GM12878 (cell line): ENCODE data around the gene SNX19. TPM values are rescaled to one million over a fixed set of nuclear protein-coding genes. Genes with fewer than 3 reads are reported as not detected.

ENCODE experiments used
- ATAC-seq: fragments of 200-7000 bp; cut with Tn5 transposase; 3 replicates; pipeline ENCODE4 v1.9.1; 2020; ENCODE audit warnings: mild to moderate bottlenecking, moderate library complexity
- BruUV-seq: library from RNA; stranded (reverse); fragments of 400-500 nt; replicated peaks from 2 replicates; lab custom pipeline; 2021; lab: Mats Ljungman, UMichigan
- CTCF ChIA-PET: fragments of 300-600 bp; sonication (Branson Sonifier 250); formaldehyde crosslinking; extraction: SDS; loops from one replicate; lab custom pipeline; 2021; ENCODE audit warnings: inconsistent platforms; lab: Yijun Ruan, JAX
- POLR2A ChIA-PET: fragments of 350-600 bp; formaldehyde crosslinking; extraction: SDS; loops from one replicate; lab custom pipeline; 2021; ENCODE audit warnings: inconsistent platforms; lab: Charles Lee
- RAD21 ChIA-PET: fragments of 300-600 bp; sonication (Branson Sonifier 250); formaldehyde crosslinking; loops from one replicate; lab custom pipeline; 2023; ENCODE audit warnings: antibody characterized with exemption; ENCODE audit not compliant: unreplicated experiment; lab: Charles Lee
- SMC1A ChIA-PET: fragments of 300-600 bp; sonication (Branson Sonifier 250); formaldehyde crosslinking; loops from one replicate; lab custom pipeline; 2023; ENCODE audit not compliant: unreplicated experiment, uncharacterized antibody; lab: Charles Lee
- DNase-seq: peaks from one replicate; pipeline ENCODE4 v3.0.0-alpha.2; 2011; ENCODE audit warnings: low read depth, low spot score
- FAIRE-seq: peaks from 3 replicates; lab custom pipeline; 2011; peaks lifted over from hg19 to GRCh38; lab: Jason Lieb, UNC
- H2AFZ ChIP-seq: 2 replicates; pipeline ENCODE4 v1.6.0; 2011; ENCODE audit warnings: low read depth, low read length, control low read depth; ENCODE audit not compliant: control insufficient read depth
- H3K27ac ChIP-seq: 2 replicates; pipeline ENCODE4 v1.5.1; 2011; ENCODE audit warnings: control low read depth; ENCODE audit not compliant: control insufficient read depth, insufficient read depth
- H3K27me3 ChIP-seq, 2 experiments: replicated peaks in 1 of 2; 2 replicates each; pipeline versions ENCODE4 v1.6.0 to v1.6.1; 2011; ENCODE audit warnings: low read length in 1 of 2; ENCODE audit not compliant: control insufficient read depth in 2 of 2, insufficient read depth in 2 of 2
- H3K36me3 ChIP-seq, 2 experiments: 2 replicates each; pipeline ENCODE4 v1.5.1; 2011; ENCODE audit warnings: low read length in 1 of 2; ENCODE audit not compliant: control insufficient read depth in 2 of 2, insufficient read depth in 2 of 2
- H3K4me1 ChIP-seq: 2 replicates; pipeline ENCODE4 v1.6.1; 2011; ENCODE audit warnings: mild to moderate bottlenecking, low read length, moderate library complexity, mixed read lengths; ENCODE audit not compliant: control insufficient read depth, insufficient read depth
- H3K4me2 ChIP-seq: 2 replicates; pipeline ENCODE4 v1.6.0; 2011; ENCODE audit warnings: control low read depth; ENCODE audit not compliant: control insufficient read depth, insufficient read depth
- H3K4me3 ChIP-seq: fragments of 200-600 bp; sonication (generic); 2 replicates; pipeline ENCODE4 v1.5.1; 2016
- H3K79me2 ChIP-seq: 2 replicates; pipeline ENCODE4 v1.6.0; 2011; ENCODE audit warnings: low read length; ENCODE audit not compliant: control insufficient read depth, insufficient read depth
- H3K9ac ChIP-seq: 2 replicates; pipeline ENCODE4 v1.8.0; 2011; ENCODE audit warnings: low read length, control low read depth, mixed read lengths; ENCODE audit not compliant: control insufficient read depth, insufficient read depth
- H3K9me3 ChIP-seq: replicated peaks from 3 replicates; pipeline ENCODE4 v1.5.1; 2011; ENCODE audit warnings: mild to moderate bottlenecking, low read length; ENCODE audit not compliant: control insufficient read depth, insufficient read depth
- H4K20me1 ChIP-seq: 2 replicates; pipeline ENCODE4 v1.6.0; 2011; ENCODE audit not compliant: control insufficient read depth, insufficient read depth
- JUND ChIP-seq: IDR thresholded peaks from 2 replicates; pipeline ENCODE4 v1.6.1; 2012; ENCODE audit warnings: low read depth, mild to moderate bottlenecking, low read length, improper control_type of control experiment, moderate library complexity
- SRF ChIP-seq, 2 experiments: IDR thresholded peaks; 2 replicates each; pipeline ENCODE4 v1.6.1; 2011; ENCODE audit warnings: low read depth in 2 of 2, low read length in 2 of 2, mild to moderate bottlenecking in 1 of 2, moderate library complexity in 1 of 2
- WGBS: methylation state at CpG from one replicate; pipeline ENCODE4 v1.1.6; 2016; ENCODE audit warnings: low lambda C conversion rate; ENCODE audit not compliant: insufficient replicate concordance, insufficient coverage; ENCODE audit errors: missing lambda C conversion rate; 5-methylcytosine and 5-hydroxymethylcytosine counted together
- in situ Hi-C: fragments of 300-500 bp; cut with MboI; formaldehyde crosslinking; loops from 9 replicates; pipeline ENCODE4 v1.14.3; 2018; ENCODE audit warnings: mixed read lengths
- intact Hi-C: fragments of 100-400 bp; cut with micrococcal nuclease; formaldehyde crosslinking; loops from one replicate; pipeline ENCODE4 v1.14.2; 2022; ENCODE audit not compliant: unreplicated experiment
- polyA plus RNA-seq, 11 experiments: library from polyadenylated mRNA; depleted of rRNA in 4 of 11; unstranded in 6 of 11; stranded (reverse) in 5 of 11; fragments of >200 nt; fragmentation: Nextera tagmentation in 4 of 11; fragmentation: Illumina TruSeq in 1 of 11; extraction: Ambion mirVana in 4 of 11; extraction: Trizol in 1 of 11; gene quantifications; 1 replicate in 1 of 11; 2 replicates in 10 of 11; pipeline versions ENCODE4 v1.2.1 to v1.2.3, GENCODE V29; 2011 to 2016; ENCODE audit warnings: inconsistent platforms in 2 of 11, missing spikeins in 2 of 11, low read depth in 1 of 11
- total RNA-seq, 4 experiments: library from RNA; depleted of rRNA in 3 of 4; stranded (reverse); fragments of >200 nt in 3 of 4; fragmentation: Illumina TruSeq in 1 of 4; extraction: Trizol in 1 of 4; gene quantifications; 2 replicates each; pipeline versions ENCODE4 v1.2.1 to v1.2.3, GENCODE V29; 2013 to 2021
- TF ChIP-seq, protein P1 (sequence below): IDR thresholded peaks from 2 replicates; pipeline ENCODE4 v1.6.1; 2012; ENCODE audit warnings: improper control_type of control experiment, low read depth, low read length; ENCODE audit not compliant: insufficient replicate concordance
- TF ChIP-seq, protein P2 (sequence below): fragments of 450-650 bp; IDR thresholded peaks from 2 replicates; pipeline ENCODE4 v1.6.1; 2017; ENCODE audit warnings: mild to moderate bottlenecking
- TF ChIP-seq, protein P3 (sequence below): IDR thresholded peaks from 2 replicates; pipeline ENCODE4 v1.6.1; 2012; ENCODE audit warnings: low read length, inconsistent platforms
- TF ChIP-seq, protein P4 (sequence below): fragments of 450-650 bp; IDR thresholded peaks from 2 replicates; pipeline ENCODE4 v1.6.1; 2016; ENCODE audit warnings: mild to moderate bottlenecking
- TF ChIP-seq, protein P5 (sequence below): IDR thresholded peaks from 2 replicates; pipeline ENCODE4 v1.6.1; 2011; ENCODE audit warnings: borderline replicate concordance, low read depth, mild to moderate bottlenecking, moderate library complexity, mixed read lengths, low read length; ENCODE audit not compliant: insufficient read depth; ENCODE audit errors: extremely low read length

The SNX19 gene
- total and polyA plus RNA-seq, 10 of the 15 experiments (the other 5 are each of a cell fraction or from before 2014, with no cell fraction given): 3.0 to 46.9 (median 30.4) TPM

DNA sequence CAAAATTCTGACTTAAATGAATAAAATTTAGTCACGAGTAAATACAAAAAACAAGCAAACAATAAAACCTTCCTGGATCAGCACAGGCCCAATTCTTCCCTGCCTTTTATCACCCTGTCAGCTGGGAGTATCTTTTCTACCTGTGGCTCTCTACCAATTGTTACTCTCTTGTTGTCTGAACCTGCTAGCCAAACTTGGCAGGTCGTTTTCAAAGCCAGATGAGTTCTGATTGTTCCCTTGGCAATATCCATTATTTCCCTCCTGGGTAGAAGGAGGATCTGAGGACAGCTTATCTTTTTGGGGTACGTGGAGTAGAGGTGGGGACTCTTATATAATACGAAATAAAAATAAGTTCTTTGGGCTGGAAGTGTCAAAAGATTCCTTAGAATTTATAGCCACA lies 40.2 kb downstream of the SNX19 start:
- H3K27ac ChIP-seq: no peak overlapping the region
- no peak for FAIRE-seq
- H3K4me3 ChIP-seq: no peak overlapping the region
- peaks cover 2 to 29% of the 10 kb centered on the region in 2 experiments; a peak in 3 of 4 replicates for H3K36me3 ChIP-seq
- no peaks in the 10 kb centered on the region for H4K20me1 ChIP-seq
- H2AFZ ChIP-seq: no peak overlapping the region
- no peak overlapping the region for H3K9ac ChIP-seq
- BruUV-seq: no TSS peak
- CTCF ChIA-PET: interaction anchor here (0.6 to 1.5 kb wide), 3 partner anchors 12 to 445 kb away, joined by 3 to 10 read pairs (median 4); no protein-coding TSS in a partner anchor
- no peak overlapping the region for H3K4me2 ChIP-seq
- POLR2A ChIA-PET: no interaction called here
- SMC1A ChIA-PET: no interaction called here
- H3K4me1 ChIP-seq: no peaks in the 10 kb centered on the region
- no peak for DNase-seq
- RAD21 ChIA-PET: interaction anchor here (1.0 to 2.1 kb wide), 2 partner anchors 14 to 443 kb away, joined by 4 to 7 read pairs; no protein-coding TSS in a partner anchor
- no peak for ATAC-seq
- intact Hi-C loops (no loop called here), in situ Hi-C loops (no loop called here)
- TF ChIP-seq JUND (no peak), SRF (IDR thresholded peaks at IDR 0.05; ENCODE audit: low read depth in 2 of 2, low read length in 2 of 2) (no peak)
- TF ChIP-seq, protein P1, sequence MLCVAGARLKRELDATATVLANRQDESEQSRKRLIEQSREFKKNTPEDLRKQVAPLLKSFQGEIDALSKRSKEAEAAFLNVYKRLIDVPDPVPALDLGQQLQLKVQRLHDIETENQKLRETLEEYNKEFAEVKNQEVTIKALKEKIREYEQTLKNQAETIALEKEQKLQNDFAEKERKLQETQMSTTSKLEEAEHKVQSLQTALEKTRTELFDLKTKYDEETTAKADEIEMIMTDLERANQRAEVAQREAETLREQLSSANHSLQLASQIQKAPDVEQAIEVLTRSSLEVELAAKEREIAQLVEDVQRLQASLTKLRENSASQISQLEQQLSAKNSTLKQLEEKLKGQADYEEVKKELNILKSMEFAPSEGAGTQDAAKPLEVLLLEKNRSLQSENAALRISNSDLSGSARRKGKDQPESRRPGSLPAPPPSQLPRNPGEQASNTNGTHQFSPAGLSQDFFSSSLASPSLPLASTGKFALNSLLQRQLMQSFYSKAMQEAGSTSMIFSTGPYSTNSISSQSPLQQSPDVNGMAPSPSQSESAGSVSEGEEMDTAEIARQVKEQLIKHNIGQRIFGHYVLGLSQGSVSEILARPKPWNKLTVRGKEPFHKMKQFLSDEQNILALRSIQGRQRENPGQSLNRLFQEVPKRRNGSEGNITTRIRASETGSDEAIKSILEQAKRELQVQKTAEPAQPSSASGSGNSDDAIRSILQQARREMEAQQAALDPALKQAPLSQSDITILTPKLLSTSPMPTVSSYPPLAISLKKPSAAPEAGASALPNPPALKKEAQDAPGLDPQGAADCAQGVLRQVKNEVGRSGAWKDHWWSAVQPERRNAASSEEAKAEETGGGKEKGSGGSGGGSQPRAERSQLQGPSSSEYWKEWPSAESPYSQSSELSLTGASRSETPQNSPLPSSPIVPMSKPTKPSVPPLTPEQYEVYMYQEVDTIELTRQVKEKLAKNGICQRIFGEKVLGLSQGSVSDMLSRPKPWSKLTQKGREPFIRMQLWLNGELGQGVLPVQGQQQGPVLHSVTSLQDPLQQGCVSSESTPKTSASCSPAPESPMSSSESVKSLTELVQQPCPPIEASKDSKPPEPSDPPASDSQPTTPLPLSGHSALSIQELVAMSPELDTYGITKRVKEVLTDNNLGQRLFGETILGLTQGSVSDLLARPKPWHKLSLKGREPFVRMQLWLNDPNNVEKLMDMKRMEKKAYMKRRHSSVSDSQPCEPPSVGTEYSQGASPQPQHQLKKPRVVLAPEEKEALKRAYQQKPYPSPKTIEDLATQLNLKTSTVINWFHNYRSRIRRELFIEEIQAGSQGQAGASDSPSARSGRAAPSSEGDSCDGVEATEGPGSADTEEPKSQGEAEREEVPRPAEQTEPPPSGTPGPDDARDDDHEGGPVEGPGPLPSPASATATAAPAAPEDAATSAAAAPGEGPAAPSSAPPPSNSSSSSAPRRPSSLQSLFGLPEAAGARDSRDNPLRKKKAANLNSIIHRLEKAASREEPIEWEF: no peak
- TF ChIP-seq, protein P2, sequence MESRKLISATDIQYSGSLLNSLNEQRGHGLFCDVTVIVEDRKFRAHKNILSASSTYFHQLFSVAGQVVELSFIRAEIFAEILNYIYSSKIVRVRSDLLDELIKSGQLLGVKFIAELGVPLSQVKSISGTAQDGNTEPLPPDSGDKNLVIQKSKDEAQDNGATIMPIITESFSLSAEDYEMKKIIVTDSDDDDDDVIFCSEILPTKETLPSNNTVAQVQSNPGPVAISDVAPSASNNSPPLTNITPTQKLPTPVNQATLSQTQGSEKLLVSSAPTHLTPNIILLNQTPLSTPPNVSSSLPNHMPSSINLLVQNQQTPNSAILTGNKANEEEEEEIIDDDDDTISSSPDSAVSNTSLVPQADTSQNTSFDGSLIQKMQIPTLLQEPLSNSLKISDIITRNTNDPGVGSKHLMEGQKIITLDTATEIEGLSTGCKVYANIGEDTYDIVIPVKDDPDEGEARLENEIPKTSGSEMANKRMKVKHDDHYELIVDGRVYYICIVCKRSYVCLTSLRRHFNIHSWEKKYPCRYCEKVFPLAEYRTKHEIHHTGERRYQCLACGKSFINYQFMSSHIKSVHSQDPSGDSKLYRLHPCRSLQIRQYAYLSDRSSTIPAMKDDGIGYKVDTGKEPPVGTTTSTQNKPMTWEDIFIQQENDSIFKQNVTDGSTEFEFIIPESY: no peak
- TF ChIP-seq, protein P3, sequence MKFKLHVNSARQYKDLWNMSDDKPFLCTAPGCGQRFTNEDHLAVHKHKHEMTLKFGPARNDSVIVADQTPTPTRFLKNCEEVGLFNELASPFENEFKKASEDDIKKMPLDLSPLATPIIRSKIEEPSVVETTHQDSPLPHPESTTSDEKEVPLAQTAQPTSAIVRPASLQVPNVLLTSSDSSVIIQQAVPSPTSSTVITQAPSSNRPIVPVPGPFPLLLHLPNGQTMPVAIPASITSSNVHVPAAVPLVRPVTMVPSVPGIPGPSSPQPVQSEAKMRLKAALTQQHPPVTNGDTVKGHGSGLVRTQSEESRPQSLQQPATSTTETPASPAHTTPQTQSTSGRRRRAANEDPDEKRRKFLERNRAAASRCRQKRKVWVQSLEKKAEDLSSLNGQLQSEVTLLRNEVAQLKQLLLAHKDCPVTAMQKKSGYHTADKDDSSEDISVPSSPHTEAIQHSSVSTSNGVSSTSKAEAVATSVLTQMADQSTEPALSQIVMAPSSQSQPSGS: no peak
- TF ChIP-seq, protein P4, sequence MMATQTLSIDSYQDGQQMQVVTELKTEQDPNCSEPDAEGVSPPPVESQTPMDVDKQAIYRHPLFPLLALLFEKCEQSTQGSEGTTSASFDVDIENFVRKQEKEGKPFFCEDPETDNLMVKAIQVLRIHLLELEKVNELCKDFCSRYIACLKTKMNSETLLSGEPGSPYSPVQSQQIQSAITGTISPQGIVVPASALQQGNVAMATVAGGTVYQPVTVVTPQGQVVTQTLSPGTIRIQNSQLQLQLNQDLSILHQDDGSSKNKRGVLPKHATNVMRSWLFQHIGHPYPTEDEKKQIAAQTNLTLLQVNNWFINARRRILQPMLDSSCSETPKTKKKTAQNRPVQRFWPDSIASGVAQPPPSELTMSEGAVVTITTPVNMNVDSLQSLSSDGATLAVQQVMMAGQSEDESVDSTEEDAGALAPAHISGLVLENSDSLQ: no peak
- TF ChIP-seq, protein P5, sequence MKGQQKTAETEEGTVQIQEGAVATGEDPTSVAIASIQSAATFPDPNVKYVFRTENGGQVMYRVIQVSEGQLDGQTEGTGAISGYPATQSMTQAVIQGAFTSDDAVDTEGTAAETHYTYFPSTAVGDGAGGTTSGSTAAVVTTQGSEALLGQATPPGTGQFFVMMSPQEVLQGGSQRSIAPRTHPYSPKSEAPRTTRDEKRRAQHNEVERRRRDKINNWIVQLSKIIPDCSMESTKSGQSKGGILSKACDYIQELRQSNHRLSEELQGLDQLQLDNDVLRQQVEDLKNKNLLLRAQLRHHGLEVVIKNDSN: no peak
- no peaks in the 10 kb centered on the region for H3K79me2 ChIP-seq
- H3K27me3 ChIP-seq: no peaks in the 10 kb centered on the region
- no peaks in the 10 kb centered on the region for H3K9me3 ChIP-seq
- 83% methylated on average over 4 of the region's 4 CpGs for WGBS
